NCI-H446 (cell line): ENCODE results near the gene PAWR.
"Not testable (repeated sequence)": the region's sequence is repeated elsewhere in the genome, so short reads cannot be mapped to it uniquely, and the experiment has no call there.

Source experiments
- DNase-seq, 2 experiments: peaks; one replicate each; lab custom pipeline; 2025; lab: John Stamatoyannopoulos, UW

The PAWR gene

DNA sequence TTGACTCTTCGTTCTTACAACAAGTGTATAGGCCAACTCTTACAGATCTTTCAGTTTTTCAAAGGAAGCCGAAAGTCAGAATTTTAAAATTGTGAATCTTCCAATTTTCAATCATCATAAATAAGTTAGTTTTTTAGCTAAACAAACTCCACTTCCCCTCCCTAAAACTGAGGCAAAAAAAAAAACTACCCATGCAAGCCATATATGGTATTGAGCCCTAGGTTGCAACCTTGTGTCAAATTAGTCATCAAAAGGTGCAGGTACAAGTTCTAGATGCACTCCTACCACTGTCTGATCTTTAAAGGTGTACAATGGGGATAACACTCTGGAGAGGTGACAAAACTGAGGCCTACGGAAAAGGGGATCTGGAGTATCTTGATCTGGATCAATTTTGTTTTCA is 97.9 kb downstream of the PAWR start:
- no peak for DNase-seq

- no peak for DNase-seq
These were observed 98.8 kb downstream of the PAWR start for GRCh38 chr12:79591988-79592387.

- DNase-seq = no peak
These were observed 100.0 kb downstream of the PAWR start for GRCh38 chr12:79590751-79591150.

DNA sequence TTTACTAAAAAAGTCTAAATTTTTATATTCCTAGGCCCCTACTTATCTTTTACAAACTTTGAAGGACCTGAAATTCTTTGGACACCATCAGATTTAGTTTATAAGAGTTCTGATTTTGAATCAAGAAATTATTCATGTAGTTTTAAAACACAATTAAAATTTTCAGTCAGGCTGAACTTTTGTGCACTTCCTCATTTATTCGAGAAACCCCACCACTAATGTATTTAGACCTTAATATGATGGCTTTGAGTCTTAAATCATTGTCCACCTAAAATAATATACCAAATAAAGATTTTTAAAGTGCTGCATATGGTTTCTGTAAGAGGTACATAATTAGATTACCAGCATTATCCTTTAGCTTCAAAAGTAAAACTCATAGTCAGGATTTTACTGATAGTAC is 103.4 kb downstream of the PAWR start:
- DNase-seq = no peak

DNA sequence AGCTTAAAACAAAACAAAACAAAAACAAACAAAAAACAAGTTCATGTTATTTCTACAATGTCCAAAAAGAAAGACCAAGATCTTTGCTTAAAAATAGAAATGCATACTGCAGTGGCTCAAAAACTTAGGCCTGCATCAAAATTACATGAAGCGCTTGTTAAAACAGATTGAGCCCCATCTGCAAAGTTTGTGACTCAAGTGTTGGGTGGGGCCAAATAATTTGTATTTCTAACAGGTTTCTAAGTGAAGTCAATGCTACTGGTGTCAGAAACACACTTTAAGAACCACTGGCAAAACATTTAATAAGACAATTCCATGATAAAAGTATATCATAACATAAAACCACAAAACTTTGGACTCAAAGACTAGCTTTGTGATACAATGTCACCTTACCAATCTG is 105.6 kb downstream of the PAWR start:
- DNase-seq = no peak

DNA sequence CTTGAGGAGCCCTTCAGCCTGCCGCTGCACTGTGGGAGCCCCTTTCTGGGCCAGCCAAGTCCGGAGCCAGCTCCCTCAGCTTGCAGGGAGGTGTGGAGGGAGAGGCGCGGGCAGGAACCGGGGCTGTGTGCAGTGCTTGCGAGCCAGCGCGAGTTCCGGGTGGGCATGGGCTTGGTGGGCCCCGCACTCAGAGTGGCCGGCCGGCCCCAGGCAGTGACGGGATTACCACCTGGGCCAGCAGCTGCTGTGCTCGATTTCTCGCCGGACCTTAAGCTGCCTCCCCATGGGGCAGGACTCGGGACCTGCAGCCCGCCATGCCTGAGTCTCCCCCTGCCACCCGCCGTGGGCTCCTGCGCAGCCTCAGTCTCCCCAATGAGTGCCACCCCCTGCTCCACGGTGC is 116.9 kb downstream of the PAWR start:
- DNase-seq = no peak

DNA sequence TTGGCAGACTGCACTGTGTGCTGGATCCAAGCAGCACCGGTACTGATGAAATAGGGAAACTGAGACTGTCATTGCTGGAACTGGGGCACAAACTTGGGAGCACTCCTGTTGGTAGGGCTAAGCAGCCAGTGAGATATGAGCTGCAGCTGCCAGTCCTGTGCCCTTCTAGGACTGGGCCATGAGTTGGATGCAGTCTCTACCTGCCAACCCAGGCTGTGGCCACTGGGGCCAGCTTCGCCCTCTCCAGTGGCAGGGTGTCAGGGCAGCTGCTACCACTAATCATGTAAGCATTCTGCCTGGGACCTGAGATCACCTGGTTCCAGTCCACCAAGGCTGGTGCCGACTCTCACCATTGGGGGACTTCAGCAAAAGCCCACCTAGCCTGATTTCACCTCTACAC is 121.1 kb downstream of the PAWR start:
- no peak for DNase-seq

DNA sequence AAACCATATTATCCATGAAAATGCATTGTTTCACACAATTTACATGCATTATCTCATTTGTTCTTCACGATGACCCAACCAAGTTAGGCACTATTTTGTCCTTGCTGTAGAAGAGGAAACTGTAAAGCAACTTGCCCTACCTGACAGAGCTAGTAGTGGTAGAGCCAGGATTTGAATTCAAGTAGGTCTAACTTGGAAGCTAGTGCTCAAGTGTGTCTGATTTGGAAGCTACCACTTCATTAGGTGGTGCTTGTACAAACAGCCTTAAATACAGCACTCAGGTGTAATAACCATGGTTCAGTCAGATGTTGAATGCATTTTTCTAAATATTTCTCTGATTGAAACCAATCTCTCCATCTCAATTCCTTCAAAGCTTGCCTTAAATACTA is 123.6 kb downstream of the PAWR start:
- no peak for DNase-seq

DNA sequence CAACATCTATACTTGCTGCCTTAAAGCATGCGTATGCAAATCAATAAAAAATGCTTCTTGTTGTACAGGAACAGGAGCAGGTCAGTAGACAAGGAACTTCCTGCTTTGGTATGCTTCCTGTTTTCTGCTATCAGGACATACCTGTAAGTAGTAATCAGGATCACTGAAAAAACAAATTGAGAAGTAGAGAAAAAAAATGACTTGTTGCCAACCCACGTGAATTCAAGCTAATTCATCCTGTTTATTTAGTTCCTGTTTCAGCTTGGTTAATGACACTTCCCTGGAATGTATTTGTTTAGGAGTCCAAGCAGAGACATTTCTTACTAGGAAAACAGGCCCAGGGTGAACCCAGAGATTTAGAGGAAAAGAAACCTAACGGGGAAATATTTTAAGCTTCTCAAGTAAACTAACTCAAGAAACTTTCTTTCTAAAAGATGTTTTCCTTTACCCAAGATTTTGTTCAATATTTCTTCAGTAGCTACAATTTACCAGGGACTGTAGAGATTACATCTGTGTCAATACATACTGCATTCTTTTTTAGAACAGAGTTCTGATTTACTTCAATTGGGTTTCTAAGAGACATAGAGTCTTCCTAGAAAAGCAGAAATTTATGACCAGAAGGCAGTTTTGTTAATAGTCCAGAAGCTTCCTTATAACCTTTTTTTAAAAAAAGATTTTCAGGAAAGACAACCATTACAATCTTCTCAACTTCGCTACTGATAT is 124.2 kb downstream of the PAWR start:
- DNase-seq = no peak

DNA sequence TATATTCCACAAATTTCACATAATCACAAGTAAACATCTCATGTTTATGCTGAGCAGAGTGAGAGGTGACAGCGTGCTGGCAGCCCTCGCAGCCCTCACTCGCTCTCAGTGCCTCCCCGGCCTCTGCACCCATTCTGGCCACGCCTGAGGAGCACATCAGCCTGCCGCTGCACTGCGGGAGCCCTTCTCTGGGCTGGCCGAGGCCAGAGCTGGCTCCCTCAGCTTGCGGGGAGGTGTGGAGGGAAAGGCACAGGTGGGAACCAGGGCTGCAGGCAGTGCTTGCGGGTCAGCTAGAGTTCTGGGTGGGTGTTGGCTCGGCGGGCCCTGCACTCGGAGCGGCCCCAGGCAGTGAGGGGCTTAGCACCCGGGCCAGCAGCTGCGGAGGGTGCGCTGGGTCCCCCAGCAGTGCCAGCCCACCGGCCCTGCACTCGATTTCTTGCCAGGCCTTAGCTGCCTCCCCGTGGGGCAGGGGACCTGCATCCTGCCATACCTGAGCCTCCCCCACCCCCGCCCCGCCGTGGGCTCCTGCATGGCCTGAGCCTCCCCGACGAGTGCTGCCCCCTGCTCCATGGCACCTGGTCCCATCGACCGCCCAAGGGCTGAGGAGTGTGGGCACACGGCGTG is 125.9 kb downstream of the PAWR start:
- not testable (repeated sequence) for DNase-seq

GRCh38 chr12:79563021-79563740 is 127.6 kb downstream of the PAWR start:
- no peak for DNase-seq

DNA sequence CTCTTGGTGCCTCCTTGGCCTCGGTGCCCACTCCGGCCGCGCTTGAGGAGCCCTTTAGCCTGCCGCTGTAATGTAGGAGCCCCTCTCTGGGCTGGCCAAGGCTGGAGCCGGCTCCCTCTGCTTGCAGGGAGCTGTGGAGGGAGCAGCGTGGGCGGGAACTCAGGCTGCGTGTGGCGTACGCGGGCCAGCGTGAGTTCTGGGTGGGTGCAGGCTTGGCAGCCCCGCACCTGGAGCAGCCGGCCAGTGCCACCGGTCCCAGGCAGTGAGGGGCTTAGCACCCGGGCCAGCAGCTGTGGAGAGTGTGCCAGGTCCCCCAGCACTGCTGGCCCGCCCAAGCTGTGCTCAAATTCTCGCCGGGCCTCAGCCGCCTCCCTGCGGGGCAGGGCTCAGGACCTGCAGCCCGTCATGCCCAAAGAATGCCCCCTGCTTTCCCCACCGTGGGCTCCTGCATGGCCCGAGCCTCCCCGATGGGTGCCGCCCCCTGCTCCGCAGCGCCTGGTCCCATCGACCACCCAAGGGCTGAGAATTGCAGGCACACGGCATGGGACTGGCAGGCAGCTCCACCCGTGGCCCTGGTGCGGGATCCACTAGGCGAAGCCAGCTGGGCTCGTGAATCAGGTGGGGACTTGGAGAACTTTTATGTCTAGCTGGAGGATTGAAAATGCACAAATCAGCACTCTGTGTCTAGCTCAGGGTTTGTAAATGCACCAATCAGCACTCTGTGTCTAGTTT is 129.2 kb downstream of the PAWR start:
- DNase-seq = no peak

GRCh38 chr12:79560225-79560889 is 130.4 kb downstream of the PAWR start:
- no peak for DNase-seq

DNA sequence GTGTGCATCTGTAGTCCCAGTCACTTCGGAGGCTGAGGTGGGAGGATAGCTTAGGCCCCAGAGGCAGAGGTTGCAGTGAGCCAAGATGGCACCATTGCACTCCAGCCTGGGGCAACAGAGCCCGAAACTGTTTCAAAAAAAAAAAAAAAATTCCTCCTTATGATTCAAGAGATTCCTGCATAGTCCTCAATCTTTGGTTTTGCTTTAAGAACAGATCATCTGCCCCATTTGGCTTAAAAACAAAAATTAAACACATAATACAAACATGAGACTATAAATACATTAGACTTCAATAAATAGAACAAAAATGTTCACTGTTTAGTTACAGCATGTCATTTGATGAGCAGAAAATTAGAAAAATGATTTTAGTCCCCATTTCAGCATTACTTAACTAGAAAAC is 131.2 kb downstream of the PAWR start:
- no peak for DNase-seq

- DNase-seq = no peak
These were observed 131.8 kb downstream of the PAWR start for GRCh38 chr12:79558924-79559469.

DNA sequence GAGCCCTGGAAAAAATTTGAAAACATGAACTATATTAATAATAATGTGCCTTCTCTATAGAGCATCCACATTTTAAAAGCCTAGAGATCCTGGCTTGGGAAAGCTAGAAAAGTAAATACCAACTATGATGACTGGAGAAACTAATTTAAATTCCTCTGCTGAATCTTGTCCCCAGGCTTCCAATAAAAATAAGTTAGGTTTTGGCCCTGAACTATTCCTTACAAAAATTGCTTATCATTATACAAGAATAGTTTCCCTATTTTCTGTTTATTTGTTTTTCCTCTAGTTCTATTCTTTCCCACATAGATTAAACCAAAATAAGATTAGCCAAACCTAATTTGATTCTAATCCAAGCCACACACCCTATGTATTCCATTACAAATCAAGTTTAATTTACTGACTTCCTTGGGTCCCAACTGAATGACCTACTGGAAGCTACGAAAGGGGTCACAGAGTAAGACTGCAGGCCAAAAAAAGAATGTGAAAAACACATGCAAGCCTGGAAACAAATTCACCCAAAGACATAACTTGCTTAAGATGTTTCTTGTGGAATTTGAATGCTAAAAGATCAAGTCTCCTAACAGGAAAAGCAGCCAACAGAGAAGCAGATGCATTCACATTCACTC is 133.0 kb downstream of the PAWR start:
- no peak for DNase-seq

DNA sequence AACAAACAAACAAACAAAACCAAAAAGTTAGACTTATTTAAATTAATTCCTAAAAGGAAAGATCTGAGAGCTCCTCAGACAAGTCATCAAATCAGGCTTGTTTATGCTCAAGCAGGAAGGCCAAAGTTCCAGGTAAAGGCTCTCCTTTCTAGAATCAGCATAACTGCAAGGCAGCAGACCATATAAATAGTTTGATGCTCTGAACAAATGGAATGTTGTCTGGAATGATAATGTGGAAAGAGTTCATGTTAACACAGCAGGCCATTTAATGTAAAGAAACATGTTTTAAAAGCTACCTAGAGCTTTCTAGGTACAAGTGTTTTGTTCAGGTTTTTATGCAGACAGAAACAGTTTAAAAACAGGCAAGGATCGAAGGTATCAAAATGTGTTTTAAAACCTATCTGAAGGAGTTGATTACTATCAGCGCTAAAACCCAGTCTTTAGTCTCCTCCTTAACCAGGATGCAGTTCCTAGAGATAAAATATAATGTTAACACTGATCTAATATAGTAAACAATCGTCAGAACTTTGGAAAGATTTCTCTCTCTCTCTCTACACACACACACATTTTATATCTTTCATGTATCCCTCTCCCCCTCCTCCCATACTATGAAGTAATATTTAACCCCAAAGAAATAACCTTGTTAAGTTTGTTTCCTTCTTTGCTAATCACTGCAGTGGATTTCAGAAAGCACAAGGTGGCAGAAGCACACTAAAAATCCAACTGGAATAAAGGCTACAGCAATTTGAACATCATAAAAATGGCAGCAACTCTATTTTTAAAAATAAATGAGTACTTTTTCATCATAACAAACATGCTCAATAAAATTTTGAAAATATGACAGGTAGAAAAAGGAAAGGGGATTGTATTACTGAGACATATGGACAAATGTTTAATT is 135.5 kb downstream of the PAWR start:
- DNase-seq = peak in 1 of 2 experiments; percentile 31

- no peak for DNase-seq
These were observed 136.7 kb downstream of the PAWR start for GRCh38 chr12:79553863-79554574.

DNA sequence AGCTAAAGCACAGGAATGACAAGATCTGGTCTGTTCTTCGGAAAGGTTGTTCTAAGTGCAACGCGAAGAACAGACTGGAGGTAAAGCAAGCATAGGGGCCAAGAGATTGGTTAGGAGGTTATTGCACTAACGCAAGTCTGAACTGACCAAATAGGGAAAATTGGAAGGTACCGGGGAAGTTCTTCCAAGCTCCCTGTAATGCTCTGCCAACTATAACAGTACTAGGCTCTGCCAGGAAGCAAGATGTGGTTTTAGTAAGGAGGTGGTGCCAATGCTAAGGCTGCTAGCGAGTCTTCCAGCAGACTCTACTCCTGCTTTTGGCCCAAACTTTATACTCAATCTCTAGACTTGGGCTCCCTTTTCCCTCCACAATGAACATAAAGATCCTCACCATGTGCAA is 138.6 kb downstream of the PAWR start:
- no peak for DNase-seq
